PC-3 (cell line): Measurements from ENCODE around the gene SEC14L1. TPM values are rescaled to one million over a fixed set of nuclear protein-coding genes. Genes with fewer than 3 reads are reported as not detected.

Source experiments
- ATAC-seq: fragments of 200-7000 bp; cut with Tn5 transposase; 2 replicates; pipeline ENCODE4 v1.9.1; 2020; ENCODE audit warnings: mild to moderate bottlenecking, moderate library complexity
- BruUV-seq: library from RNA; stranded (reverse); fragments of 400-500 nt; replicated peaks from 2 replicates; lab custom pipeline; 2021; lab: Mats Ljungman, UMichigan
- CTCF ChIA-PET: fragments of 300-600 bp; sonication (Branson Sonifier 250); formaldehyde crosslinking; loops from one replicate; lab custom pipeline; 2022; ENCODE audit warnings: antibody characterized with exemption; lab: Charles Lee
- POLR2A ChIA-PET: fragments of 300-600 bp; sonication (Branson Sonifier 250); formaldehyde crosslinking; loops from one replicate; lab custom pipeline; 2022; ENCODE audit warnings: antibody characterized with exemption; ENCODE audit not compliant: unreplicated experiment; lab: Charles Lee
- DNase-seq: peaks from one replicate; pipeline ENCODE4 v3.0.0-alpha.2; 2015
- H2AFZ ChIP-seq: fragments of 300-600 bp; sonication (generic); 2 replicates; pipeline ENCODE4 v1.6.0; 2016; ENCODE audit warnings: antibody characterized with exemption, low read length
- H3F3A ChIP-seq: fragments of 300-600 bp; sonication (generic); one replicate; pipeline ENCODE4 v1.6.0; 2017; ENCODE audit warnings: antibody characterized with exemption, low read length, control low read depth, mild to moderate bottlenecking; ENCODE audit not compliant: unreplicated experiment
- H3K27ac ChIP-seq: fragments of 300-600 bp; sonication (generic); 2 replicates; pipeline ENCODE4 v1.5.1; 2016; ENCODE audit warnings: mild to moderate bottlenecking, low read length
- H3K27me3 ChIP-seq: fragments of 300-600 bp; sonication (generic); 2 replicates; pipeline ENCODE4 v1.6.1; 2016; ENCODE audit warnings: low read length, mixed read lengths
- H3K36me3 ChIP-seq: fragments of 300-600 bp; sonication (generic); 2 replicates; pipeline ENCODE4 v1.6.1; 2016; ENCODE audit warnings: low read depth, mixed run types, low read length, mixed read lengths
- H3K4me1 ChIP-seq: fragments of 300-600 bp; sonication (generic); 2 replicates; pipeline ENCODE4 v1.5.1; 2016; ENCODE audit warnings: low read length; ENCODE audit not compliant: insufficient read depth
- H3K4me2 ChIP-seq: fragments of 300-600 bp; sonication (generic); 2 replicates; pipeline ENCODE4 v1.6.0; 2016; ENCODE audit warnings: low read length
- H3K4me3 ChIP-seq: fragments of 300-600 bp; sonication (generic); 2 replicates; pipeline ENCODE4 v1.5.1; 2016; ENCODE audit warnings: mild to moderate bottlenecking, low read length, mixed read lengths
- H3K79me2 ChIP-seq: fragments of 300-600 bp; sonication (generic); 2 replicates; pipeline ENCODE4 v1.6.1; 2017; ENCODE audit warnings: low read length, mixed read lengths
- H3K9ac ChIP-seq: fragments of 300-600 bp; sonication (generic); 2 replicates; pipeline ENCODE4 v1.6.0; 2016; ENCODE audit warnings: mild to moderate bottlenecking, low read length
- H3K9me2 ChIP-seq: fragments of 300-600 bp; sonication (generic); replicated peaks from 2 replicates; pipeline ENCODE4 v1.6.1; 2016; ENCODE audit warnings: mixed run types, low read length, mixed read lengths
- H3K9me3 ChIP-seq: fragments of 300-600 bp; sonication (generic); 2 replicates; pipeline ENCODE4 v1.6.1; 2016; ENCODE audit warnings: low read length, mixed read lengths
- H4K20me1 ChIP-seq: fragments of 300-600 bp; sonication (generic); 2 replicates; pipeline ENCODE4 v1.6.1; 2016; ENCODE audit warnings: low read length, mixed read lengths
- CTCF ChIP-seq: fragments of 300-600 bp; sonication (generic); conservative IDR thresholded peaks from 2 replicates; pipeline ENCODE4 v1.5.1; 2017; ENCODE audit warnings: antibody characterized with exemption, low read depth, mild to moderate bottlenecking, low read length
- EZH2 ChIP-seq: fragments of 300-600 bp; sonication (generic); IDR thresholded peaks from one replicate; pipeline ENCODE4 v1.6.1; 2017; ENCODE audit warnings: antibody characterized with exemption, mild to moderate bottlenecking, low read length; ENCODE audit not compliant: unreplicated experiment
- EZH2phosphoT487 ChIP-seq: fragments of 300-600 bp; sonication (generic); IDR thresholded peaks from 2 replicates; pipeline ENCODE4 v1.6.1; 2018; ENCODE audit warnings: mild to moderate bottlenecking, antibody characterized with exemption, low read length, borderline replicate concordance
- intact Hi-C: fragments of 100-400 bp; cut with micrococcal nuclease; formaldehyde crosslinking; loops from 2 replicates; pipeline ENCODE4 v1.9.0; 2023
- total RNA-seq: library from RNA; depleted of rRNA; stranded (reverse); fragments of >200 nt; gene quantifications from 2 replicates; pipeline ENCODE4 v1.2.3, GENCODE V29; 2014

Gene SEC14L1
- total RNA-seq, 1 experiment from 2014 or later, result 39.8 TPM

GRCh38 chr17:77190576-77190975, 49.8 kb downstream of the SEC14L1 start:
- no peak for TF ChIP-seq EZH2
- TF ChIP-seq CTCF, result no peak
- no peak for TF ChIP-seq EZH2phosphoT487
- Histone ChIP-seq H3K4me3 (no peak overlapping the region), H3K9me2 (no peaks in the 10 kb centered on the region), H3K36me3 (peaks cover 41% of the 10 kb centered on the region), H4K20me1 (no peaks in the 10 kb centered on the region), H3K27me3 (no peaks in the 10 kb centered on the region), H3F3A (no peaks in the 10 kb centered on the region), H3K9me3 (no peaks in the 10 kb centered on the region), H3K4me2 (no peak overlapping the region), H3K79me2 (peaks cover 52% of the 10 kb centered on the region), H2AFZ (no peak overlapping the region), H3K9ac (no peak overlapping the region), H3K27ac (no peak overlapping the region), H3K4me1 (peaks cover 11% of the 10 kb centered on the region)
- ChIA-PET CTCF (no interaction called here), POLR2A (no interaction called here)
- DNase-seq (no peak), ATAC-seq (no peak)
- intact Hi-C loops, result no loop called here
- no TSS peak for BruUV-seq

DNA sequence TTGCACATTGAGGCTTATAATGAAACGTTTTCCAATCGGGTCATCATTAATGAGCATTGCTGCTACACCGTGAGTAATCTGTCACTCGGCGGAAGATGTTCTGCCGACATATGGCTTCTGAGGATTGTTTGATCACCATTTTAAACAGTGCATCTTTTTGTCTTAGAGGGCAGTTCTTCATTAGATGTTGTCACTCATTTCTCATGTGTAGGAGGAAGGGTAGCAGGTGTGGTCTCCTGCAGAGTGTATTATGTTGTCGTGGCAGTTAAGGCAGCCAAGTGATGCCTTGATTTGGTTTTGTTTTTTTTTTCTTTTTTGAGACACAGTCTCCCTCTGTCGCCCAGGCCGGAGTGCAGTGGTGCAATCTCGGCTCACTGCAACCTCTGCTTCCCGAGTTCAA, 50.5 kb downstream of the SEC14L1 start:
- H3K36me3 ChIP-seq, result peaks cover 48% of the 10 kb centered on the region
- no peak overlapping the region for H2AFZ ChIP-seq
- no peak overlapping the region for H3K27ac ChIP-seq
- DNase-seq (no peak), ATAC-seq (no peak)
- TF ChIP-seq EZH2phosphoT487, result no peak
- TF ChIP-seq CTCF, result no peak
- no peak for TF ChIP-seq EZH2
- ChIA-PET CTCF (no interaction called here), POLR2A (no interaction called here)
- H3K27me3 ChIP-seq, result no peaks in the 10 kb centered on the region
- no peaks in the 10 kb centered on the region for H3K9me3 ChIP-seq
- H3K4me1 ChIP-seq, result peaks cover 11% of the 10 kb centered on the region
- no peak overlapping the region for H3K4me2 ChIP-seq
- no peaks in the 10 kb centered on the region for H4K20me1 ChIP-seq
- BruUV-seq, result TSS peak; percentile 13
- intact Hi-C loops, result no loop called here
- no peaks in the 10 kb centered on the region for H3K9me2 ChIP-seq
- no peak overlapping the region for H3K4me3 ChIP-seq
- no peaks in the 10 kb centered on the region for H3F3A ChIP-seq
- H3K9ac ChIP-seq, result no peak overlapping the region
- peaks cover 46% of the 10 kb centered on the region for H3K79me2 ChIP-seq

- DNase-seq (no peak), ATAC-seq (no peak)
- ChIA-PET POLR2A (no interaction called here), CTCF (no interaction called here)
- BruUV-seq, result no TSS peak
- no peak overlapping the region for H3K4me3 ChIP-seq
- no peaks in the 10 kb centered on the region for H3K9me2 ChIP-seq
- H3K4me2 ChIP-seq, result no peak overlapping the region
- no peak overlapping the region for H3K9ac ChIP-seq
- H3K9me3 ChIP-seq, result no peaks in the 10 kb centered on the region
- H3F3A ChIP-seq, result no peaks in the 10 kb centered on the region
- peaks cover 5% of the 10 kb centered on the region for H3K4me1 ChIP-seq
- no peak overlapping the region for H3K27ac ChIP-seq
- no peaks in the 10 kb centered on the region for H4K20me1 ChIP-seq
- H3K27me3 ChIP-seq, result no peaks in the 10 kb centered on the region
- TF ChIP-seq EZH2phosphoT487 (no peak), CTCF (no peak), EZH2 (no peak)
- H3K36me3 ChIP-seq, result peaks cover 69% of the 10 kb centered on the region
- peaks cover 23% of the 10 kb centered on the region for H3K79me2 ChIP-seq
- intact Hi-C loops, result no loop called here
- no peak overlapping the region for H2AFZ ChIP-seq
Observed at GRCh38 chr17:77193653-77194052, 52.9 kb downstream of the SEC14L1 start.
